Measurements from ENCODE around the gene PAK5. TPM values are rescaled to one million over a fixed set of nuclear protein-coding genes. Genes with fewer than 3 reads are reported as not detected.

The PAK5 gene
- total and polyA plus RNA-seq, 9 of the 15 experiments (the other 6 are each of a cell fraction or from before 2014, with no cell fraction given): not detected

- peak; percentile 60 to 82 (median 62) for TF ChIP-seq CTCF (IDR thresholded peaks at IDR 0.05 in 2 of 3, conservative IDR thresholded peaks at IDR 0.05 in 1 of 3; ENCODE audit: insufficient read depth in 2 of 3, low read depth in 1 of 3, low read length in 3 of 3)
- TF ChIP-seq USF2 (CRISPR knock-in tag; IDR thresholded peaks at IDR 0.05): no peak
- no peak for TF ChIP-seq ZBTB12 (CRISPR knock-in tag; IDR thresholded peaks at IDR 0.05)
- no peak for TF ChIP-seq SMAD2 (IDR thresholded peaks at IDR 0.05; ENCODE audit: low read depth, low read length)
- TF ChIP-seq ZKSCAN1 (IDR thresholded peaks at IDR 0.05; ENCODE audit: low read depth, low read length): no peak
Measured at GRCh38 chr20:9616833-9617461, 221.9 kb downstream of the PAK5 start (continued).

- no peak overlapping the region for H2AFZ ChIP-seq (ENCODE audit: low read depth, low read length)
- no peaks in the 10 kb centered on the region for H3K36me3 ChIP-seq (ENCODE audit: control insufficient read depth, insufficient read depth, low read length)
- no TSS peak for BruUV-seq (replicated peaks)
- ChIA-PET CTCF (ENCODE audit: low intra/inter-chr PET ratio) (interaction anchor here (0.6 kb wide), 1 partner anchor 510 kb away, joined by 3 read pairs; no protein-coding TSS in a partner anchor), POLR2A (interaction anchor here (0.9 kb wide), 1 partner anchor 12 kb away, joined by 5 read pairs; no protein-coding TSS in a partner anchor)
- no peak overlapping the region for H3K4me2 ChIP-seq (ENCODE audit: insufficient read depth, low read length)
- no peak overlapping the region for H3K4me3 ChIP-seq
- ATAC-seq (no peak), FAIRE-seq (no peak), DNase-seq (ENCODE audit: extremely low read depth in 1 of 4, low spot score in 3 of 4) (no peak)
- WGBS (ENCODE audit: insufficient coverage, low coverage, missing lambda C conversion rate): 0% methylated on average over 5 of the region's 5 CpGs
- no peaks in the 10 kb centered on the region for H3K9me3 ChIP-seq (replicated peaks; ENCODE audit: control insufficient read depth, insufficient read depth, low read depth, low read length)
- in situ Hi-C loops (cut with MboI) (no loop called here), intact Hi-C loops (cut with micrococcal nuclease) (loop anchor here (5.0 to 10.0 kb wide), 6 partner anchors 358 to 1926 kb away; no protein-coding TSS in a partner anchor)
- no peaks in the 10 kb centered on the region for H3K4me1 ChIP-seq (replicated peaks in 1 of 2; ENCODE audit: control insufficient read depth in 2 of 2, insufficient read depth in 2 of 2, low read length in 2 of 2)
- H4K20me1 ChIP-seq (replicated peaks; ENCODE audit: control insufficient read depth, insufficient read depth, low read length): no peaks in the 10 kb centered on the region
- no peak overlapping the region for H3K27ac ChIP-seq (ENCODE audit: extremely low read depth, low read depth, low read length)
- no peaks in the 10 kb centered on the region for H3K9me1 ChIP-seq (ENCODE audit: control insufficient read depth, insufficient read depth, low read length)
- H3K27me3 ChIP-seq (ENCODE audit: control insufficient read depth in 2 of 2, insufficient read depth in 2 of 2, low read length in 2 of 2): no peaks in the 10 kb centered on the region
- no peaks in the 10 kb centered on the region for H3K79me2 ChIP-seq (ENCODE audit: control insufficient read depth, insufficient read depth, low read length)
- H3K9ac ChIP-seq (ENCODE audit: insufficient read depth in 1 of 2, low read depth in 2 of 2, low read length in 2 of 2): no peak overlapping the region
- TF ChIP-seq ZNF408 (CRISPR knock-in tag; IDR thresholded peaks at IDR 0.05; ENCODE audit: low read depth) (no peak), HMG20B (CRISPR knock-in tag; IDR thresholded peaks at IDR 0.05) (no peak)
Measured at GRCh38 chr20:9616455-9616805, 222.4 kb downstream of the PAK5 start.
